T-helper 1 cell (primary cell): ENCODE measurements around the gene ARL6IP5.

Experiments
- DNase-seq, 5 donors: peaks; one replicate each; pipeline ENCODE4 v3.0.0-alpha.2; 2012 to 2020
- total RNA-seq, 4 donors: gene quantifications; one replicate each; lab custom pipeline; 2026; lab: John Stamatoyannopoulos, UW

Gene ARL6IP5
- total RNA-seq, result 104 to 177 (median 143) reads per million in 4 donors

GRCh38 chr3:69084326-69085167 lies at the start of gene ARL6IP5:
ARL6IP5 (plus strand) TSS chr3:69084937; CDS start chr3:69085048, 111 bp downstream.
- peak; percentile 81 to 96 (median 89) for DNase-seq

- no peak for DNase-seq
These were observed 40.1 kb upstream of the ARL6IP5 start for GRCh38 chr3:69044608-69045007.

- no peak for DNase-seq
These were observed 35.7 kb upstream of the ARL6IP5 start for GRCh38 chr3:69048990-69049389.

- DNase-seq, result peak; percentile 95 to 99 (median 98)
These were observed 32.8 kb upstream of the ARL6IP5 start, which contains the start of gene TMF1 for GRCh38 chr3:69051756-69052471. TMF1 (minus strand) TSS chr3:69052333; CDS start chr3:69052086, 247 bp downstream.

- no peak for DNase-seq
These were observed 32.3 kb upstream of the ARL6IP5 start for GRCh38 chr3:69052472-69052898.

GRCh38 chr3:69058180-69058946 lies 26.4 kb upstream of the ARL6IP5 start:
- DNase-seq, result peak in 1 of 5 donors; percentile 68

GRCh38 chr3:69058947-69059224 lies 25.9 kb upstream of the ARL6IP5 start:
- DNase-seq, result no peak

GRCh38 chr3:69059688-69060087 lies 25.0 kb upstream of the ARL6IP5 start:
- no peak for DNase-seq

GRCh38 chr3:69063636-69064035 lies 21.1 kb upstream of the ARL6IP5 start:
- peak in 1 of 5 donors; percentile 68 for DNase-seq

GRCh38 chr3:69065318-69065964 lies 19.3 kb upstream of the ARL6IP5 start:
- peak in 1 of 5 donors; percentile 61 for DNase-seq

- no peak for DNase-seq
These were observed 18.6 kb upstream of the ARL6IP5 start for GRCh38 chr3:69066121-69066520.

- no peak for DNase-seq
These were observed 11.8 kb upstream of the ARL6IP5 start for GRCh38 chr3:69072928-69073327.

- DNase-seq, result no peak
These were observed 5.2 kb upstream of the ARL6IP5 start for GRCh38 chr3:69079269-69080159.

- peak; percentile 85 to 90 (median 90) for DNase-seq
These were observed 4.4 kb upstream of the ARL6IP5 start, which contains the start of gene UBA3 for GRCh38 chr3:69080233-69080920. UBA3 (minus strand) TSS chr3:69080365; CDS start chr3:69080353, 12 bp downstream.

GRCh38 chr3:69081583-69082262 lies 3.0 kb upstream of the ARL6IP5 start:
- DNase-seq, result peak in 1 of 5 donors; percentile 38

- DNase-seq, result no peak
These were observed 2.4 kb upstream of the ARL6IP5 start for GRCh38 chr3:69082361-69082760.

- peak; percentile 35 to 77 (median 48) for DNase-seq
These were observed 1.9 kb upstream of the ARL6IP5 start for GRCh38 chr3:69082805-69083204.

GRCh38 chr3:69085168-69085832 lies 563 bp downstream of the ARL6IP5 start:
- DNase-seq, result peak in 1 of 5 donors; percentile 20
